Astrocyte (in vitro differentiated cells and primary cell): ENCODE measurements around the gene FN3K.

Experiments used
- EZH2 ChIP-seq: IDR thresholded peaks from 2 replicates; pipeline ENCODE4 v1.6.1; 2012; ENCODE audit warnings: mild to moderate bottlenecking, low read length, inconsistent platforms; ENCODE audit not compliant: insufficient read depth
- TF ChIP-seq, protein P1 (sequence below): IDR thresholded peaks from 2 replicates; pipeline ENCODE4 v1.5.1; 2011; ENCODE audit warnings: low read depth, mild to moderate bottlenecking, inconsistent platforms, low read length, moderate library complexity; ENCODE audit not compliant: insufficient read depth

DNA sequence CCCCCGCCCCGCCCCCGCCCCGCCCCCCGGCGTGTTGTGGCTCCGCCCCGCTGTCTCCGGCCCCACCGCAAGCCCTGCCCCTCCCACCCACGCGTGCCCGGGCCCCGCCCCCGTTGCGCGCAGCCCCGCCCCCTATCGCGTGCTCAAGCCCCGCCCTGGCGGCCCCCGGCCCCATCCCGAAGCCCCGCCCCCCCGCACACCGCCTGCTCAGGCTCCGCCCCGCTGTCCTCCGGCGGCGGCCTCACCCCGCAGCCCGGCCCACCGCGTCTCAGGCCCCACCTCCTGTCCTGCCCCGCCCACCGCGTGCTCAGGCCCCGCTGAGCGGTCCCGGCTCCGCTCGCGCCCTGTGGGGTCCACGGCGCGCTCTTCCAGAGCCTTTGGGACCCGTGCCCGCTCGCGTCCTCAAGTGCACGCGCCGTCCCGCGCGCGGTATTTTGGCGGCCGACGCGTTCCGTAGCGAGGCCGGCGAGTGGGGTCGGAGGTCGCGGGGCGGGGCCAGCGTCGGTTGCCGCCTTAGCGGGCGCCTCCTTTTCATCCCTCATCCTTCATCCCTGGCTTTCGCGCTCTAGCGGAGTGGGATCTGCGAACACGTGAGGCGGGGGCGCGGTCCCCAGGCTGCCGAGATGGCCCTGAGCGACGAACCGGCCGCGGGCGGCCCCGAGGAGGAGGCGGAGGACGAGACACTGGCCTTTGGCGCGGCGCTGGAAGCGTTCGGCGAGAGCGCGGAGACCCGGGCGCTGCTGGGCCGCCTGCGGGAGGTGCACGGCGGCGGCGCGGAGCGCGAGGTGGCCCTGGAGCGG is 16.4 kb downstream of the FN3K start, which contains the start of gene TBCD:
- TF ChIP-seq, protein P1, sequence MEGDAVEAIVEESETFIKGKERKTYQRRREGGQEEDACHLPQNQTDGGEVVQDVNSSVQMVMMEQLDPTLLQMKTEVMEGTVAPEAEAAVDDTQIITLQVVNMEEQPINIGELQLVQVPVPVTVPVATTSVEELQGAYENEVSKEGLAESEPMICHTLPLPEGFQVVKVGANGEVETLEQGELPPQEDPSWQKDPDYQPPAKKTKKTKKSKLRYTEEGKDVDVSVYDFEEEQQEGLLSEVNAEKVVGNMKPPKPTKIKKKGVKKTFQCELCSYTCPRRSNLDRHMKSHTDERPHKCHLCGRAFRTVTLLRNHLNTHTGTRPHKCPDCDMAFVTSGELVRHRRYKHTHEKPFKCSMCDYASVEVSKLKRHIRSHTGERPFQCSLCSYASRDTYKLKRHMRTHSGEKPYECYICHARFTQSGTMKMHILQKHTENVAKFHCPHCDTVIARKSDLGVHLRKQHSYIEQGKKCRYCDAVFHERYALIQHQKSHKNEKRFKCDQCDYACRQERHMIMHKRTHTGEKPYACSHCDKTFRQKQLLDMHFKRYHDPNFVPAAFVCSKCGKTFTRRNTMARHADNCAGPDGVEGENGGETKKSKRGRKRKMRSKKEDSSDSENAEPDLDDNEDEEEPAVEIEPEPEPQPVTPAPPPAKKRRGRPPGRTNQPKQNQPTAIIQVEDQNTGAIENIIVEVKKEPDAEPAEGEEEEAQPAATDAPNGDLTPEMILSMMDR = no peak
- TF ChIP-seq EZH2 = no peak
